PC-3 (cell line): ENCODE results near the gene C22orf23.

Experiments
- EZH2phosphoT487 ChIP-seq: fragments of 300-600 bp; sonication (generic); IDR thresholded peaks from 2 replicates; pipeline ENCODE4 v1.6.1; 2018; ENCODE audit warnings: mild to moderate bottlenecking, antibody characterized with exemption, low read length, borderline replicate concordance
- TF ChIP-seq, protein P1 (sequence below): fragments of 300-600 bp; sonication (generic); conservative IDR thresholded peaks from 2 replicates; pipeline ENCODE4 v1.5.1; 2017; ENCODE audit warnings: antibody characterized with exemption, low read depth, mild to moderate bottlenecking, low read length

DNA sequence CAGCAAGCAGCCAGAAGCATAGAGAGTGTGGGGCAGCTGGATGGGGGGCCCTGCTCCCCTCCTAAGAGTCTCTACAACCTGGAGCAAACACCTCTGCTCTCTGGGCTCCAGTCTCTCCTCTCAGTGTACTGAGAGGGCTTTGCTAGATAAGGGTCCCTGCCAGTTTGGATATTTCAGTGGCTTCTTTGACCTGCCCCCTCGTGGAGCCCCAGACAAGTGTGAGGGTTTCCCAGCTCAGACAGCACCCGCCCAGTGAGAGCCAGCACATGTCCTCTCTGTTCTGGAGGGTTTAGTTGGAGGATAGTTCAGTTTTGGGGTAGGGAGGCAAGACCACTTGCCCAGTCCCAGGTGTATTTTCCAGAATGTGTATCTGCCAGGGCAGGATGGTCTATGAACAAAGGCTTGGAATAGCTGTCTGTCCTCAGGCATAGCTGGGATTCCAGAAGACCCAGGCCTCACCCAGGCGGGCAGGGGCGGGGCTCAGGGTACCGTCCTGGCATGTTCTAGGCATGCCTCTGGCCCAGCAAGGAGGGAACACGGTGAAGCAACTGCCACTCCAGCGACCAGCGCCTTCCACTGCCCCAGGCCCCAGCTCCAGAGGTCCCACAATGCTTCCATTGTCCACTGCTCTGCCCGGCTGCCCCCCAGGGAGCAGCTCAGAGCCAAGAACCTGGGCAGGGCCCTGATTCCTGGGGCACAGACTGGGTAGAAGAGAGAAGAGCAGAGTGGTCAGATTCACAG lies 54.8 kb downstream of the C22orf23 start:
- TF ChIP-seq, protein P1, sequence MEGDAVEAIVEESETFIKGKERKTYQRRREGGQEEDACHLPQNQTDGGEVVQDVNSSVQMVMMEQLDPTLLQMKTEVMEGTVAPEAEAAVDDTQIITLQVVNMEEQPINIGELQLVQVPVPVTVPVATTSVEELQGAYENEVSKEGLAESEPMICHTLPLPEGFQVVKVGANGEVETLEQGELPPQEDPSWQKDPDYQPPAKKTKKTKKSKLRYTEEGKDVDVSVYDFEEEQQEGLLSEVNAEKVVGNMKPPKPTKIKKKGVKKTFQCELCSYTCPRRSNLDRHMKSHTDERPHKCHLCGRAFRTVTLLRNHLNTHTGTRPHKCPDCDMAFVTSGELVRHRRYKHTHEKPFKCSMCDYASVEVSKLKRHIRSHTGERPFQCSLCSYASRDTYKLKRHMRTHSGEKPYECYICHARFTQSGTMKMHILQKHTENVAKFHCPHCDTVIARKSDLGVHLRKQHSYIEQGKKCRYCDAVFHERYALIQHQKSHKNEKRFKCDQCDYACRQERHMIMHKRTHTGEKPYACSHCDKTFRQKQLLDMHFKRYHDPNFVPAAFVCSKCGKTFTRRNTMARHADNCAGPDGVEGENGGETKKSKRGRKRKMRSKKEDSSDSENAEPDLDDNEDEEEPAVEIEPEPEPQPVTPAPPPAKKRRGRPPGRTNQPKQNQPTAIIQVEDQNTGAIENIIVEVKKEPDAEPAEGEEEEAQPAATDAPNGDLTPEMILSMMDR = no peak
- no peak for TF ChIP-seq EZH2phosphoT487
